Hepatocyte (in vitro differentiated cells): ENCODE results near the gene AP2M1.

Experiments
- EZH2 ChIP-seq: fragments of 200-600 bp; sonication (generic); IDR thresholded peaks from 2 replicates; pipeline ENCODE4 v1.6.1; 2016; ENCODE audit warnings: antibody characterized with exemption, mild to moderate bottlenecking, borderline replicate concordance
- TF ChIP-seq, protein P1 (sequence below): fragments of 200-600 bp; sonication (generic); IDR thresholded peaks from 2 replicates; pipeline ENCODE4 v1.5.1; 2016; ENCODE audit warnings: antibody characterized with exemption, mild to moderate bottlenecking; ENCODE audit not compliant: poor library complexity

GRCh38 chr3:184126006-184126405 lies 48.6 kb upstream of the AP2M1 start:
- TF ChIP-seq, protein P1, sequence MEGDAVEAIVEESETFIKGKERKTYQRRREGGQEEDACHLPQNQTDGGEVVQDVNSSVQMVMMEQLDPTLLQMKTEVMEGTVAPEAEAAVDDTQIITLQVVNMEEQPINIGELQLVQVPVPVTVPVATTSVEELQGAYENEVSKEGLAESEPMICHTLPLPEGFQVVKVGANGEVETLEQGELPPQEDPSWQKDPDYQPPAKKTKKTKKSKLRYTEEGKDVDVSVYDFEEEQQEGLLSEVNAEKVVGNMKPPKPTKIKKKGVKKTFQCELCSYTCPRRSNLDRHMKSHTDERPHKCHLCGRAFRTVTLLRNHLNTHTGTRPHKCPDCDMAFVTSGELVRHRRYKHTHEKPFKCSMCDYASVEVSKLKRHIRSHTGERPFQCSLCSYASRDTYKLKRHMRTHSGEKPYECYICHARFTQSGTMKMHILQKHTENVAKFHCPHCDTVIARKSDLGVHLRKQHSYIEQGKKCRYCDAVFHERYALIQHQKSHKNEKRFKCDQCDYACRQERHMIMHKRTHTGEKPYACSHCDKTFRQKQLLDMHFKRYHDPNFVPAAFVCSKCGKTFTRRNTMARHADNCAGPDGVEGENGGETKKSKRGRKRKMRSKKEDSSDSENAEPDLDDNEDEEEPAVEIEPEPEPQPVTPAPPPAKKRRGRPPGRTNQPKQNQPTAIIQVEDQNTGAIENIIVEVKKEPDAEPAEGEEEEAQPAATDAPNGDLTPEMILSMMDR, result no peak
- TF ChIP-seq EZH2, result no peak
